Glutamatergic neuron (in vitro differentiated cells): ENCODE results near the gene HBA1. TPM values are rescaled to one million over a fixed set of nuclear protein-coding genes. Genes with fewer than 3 reads are reported as not detected.
"Not testable (repeated sequence)": the region's sequence is repeated elsewhere in the genome, so short reads cannot be mapped to it uniquely, and the experiment has no call there.

Source experiments
- DNase-seq: peaks from one replicate; pipeline ENCODE4 v3.0.0; 2022
- H3K27ac Mint-ChIP-seq: one replicate; pipeline ENCODE4 v1.8.0; 2020; ENCODE audit warnings: mild to moderate bottlenecking, mixed read lengths, inconsistent platforms; ENCODE audit not compliant: unreplicated experiment
- H3K27me3 Mint-ChIP-seq: one replicate; pipeline ENCODE4 v1.8.0; 2020; ENCODE audit warnings: mild to moderate bottlenecking, moderate library complexity, mixed read lengths, inconsistent platforms; ENCODE audit not compliant: unreplicated experiment
- H3K36me3 Mint-ChIP-seq: one replicate; pipeline ENCODE4 v1.8.0; 2020; ENCODE audit warnings: mild to moderate bottlenecking, mixed read lengths, inconsistent platforms; ENCODE audit not compliant: unreplicated experiment
- H3K4me1 Mint-ChIP-seq: one replicate; pipeline ENCODE4 v1.8.0; 2020; ENCODE audit warnings: mild to moderate bottlenecking, low read depth, mixed read lengths, inconsistent platforms; ENCODE audit not compliant: unreplicated experiment
- H3K4me3 Mint-ChIP-seq: one replicate; pipeline ENCODE4 v1.8.0; 2020; ENCODE audit warnings: mild to moderate bottlenecking, mixed read lengths, inconsistent platforms; ENCODE audit not compliant: unreplicated experiment
- H3K9me3 Mint-ChIP-seq: one replicate; pipeline ENCODE4 v1.8.0; 2020; ENCODE audit warnings: mild to moderate bottlenecking, moderate library complexity, mixed read lengths, inconsistent platforms; ENCODE audit not compliant: unreplicated experiment
- CTCF ChIP-seq: fragments of 200-600 bp; sonication (generic); IDR thresholded peaks from one replicate; pipeline ENCODE4 v1.5.0; 2021; ENCODE audit not compliant: partially characterized antibody, unreplicated experiment
- total RNA-seq: library from RNA; stranded (reverse); fragmentation: NEBNext Ultra II Directional; extraction: Animal tissue kit (Norgen Biotek cat#: 25700); gene quantifications from one replicate; pipeline ENCODE4 v1.2.1, GENCODE V29; 2021; ENCODE audit not compliant: unreplicated experiment

Gene HBA1
- total RNA-seq, 1 donor from 2014 or later = 1.5 TPM

- Mint-ChIP-seq H3K36me3 (peaks cover 5% of the 10 kb centered on the region), H3K4me3 (no peak overlapping the region), H3K27me3 (peaks cover 10% of the 10 kb centered on the region), H3K9me3 (peaks cover 14% of the 10 kb centered on the region), H3K27ac (no peak overlapping the region), H3K4me1 (peaks cover 11% of the 10 kb centered on the region)
- TF ChIP-seq CTCF = no peak
- DNase-seq = no peak
Observed at GRCh38 chr16:162271-162991, 14.0 kb upstream of the HBA1 start.

GRCh38 chr16:163139-163538, 13.3 kb upstream of the HBA1 start:
- peaks cover 14% of the 10 kb centered on the region for H3K9me3 Mint-ChIP-seq
- H3K27me3 Mint-ChIP-seq = peaks cover 10% of the 10 kb centered on the region
- H3K36me3 Mint-ChIP-seq, DNase-seq, H3K4me3 Mint-ChIP-seq, H3K27ac Mint-ChIP-seq: not testable (repeated sequence)
- peaks cover 11% of the 10 kb centered on the region for H3K4me1 Mint-ChIP-seq

GRCh38 chr16:163696-164095, 12.8 kb upstream of the HBA1 start:
- DNase-seq, H3K27ac Mint-ChIP-seq, H3K36me3 Mint-ChIP-seq, H3K4me3 Mint-ChIP-seq: not testable (repeated sequence)
- H3K9me3 Mint-ChIP-seq = peaks cover 14% of the 10 kb centered on the region
- peaks cover 10% of the 10 kb centered on the region for H3K27me3 Mint-ChIP-seq
- H3K4me1 Mint-ChIP-seq = peaks cover 11% of the 10 kb centered on the region

GRCh38 chr16:164134-164823, 12.2 kb upstream of the HBA1 start:
- not testable (repeated sequence) for H3K4me3 Mint-ChIP-seq, H3K4me1 Mint-ChIP-seq, DNase-seq, H3K27ac Mint-ChIP-seq, H3K27me3 Mint-ChIP-seq, H3K36me3 Mint-ChIP-seq
- peaks cover 11% of the 10 kb centered on the region for H3K9me3 Mint-ChIP-seq

GRCh38 chr16:164827-165538, 11.5 kb upstream of the HBA1 start:
- TF ChIP-seq CTCF = no peak
- Mint-ChIP-seq H3K4me1 (peaks cover 5% of the 10 kb centered on the region), H3K9me3 (peaks cover 8% of the 10 kb centered on the region), H3K27me3 (peaks cover 5% of the 10 kb centered on the region), H3K4me3 (peak overlapping the region; percentile 75), H3K36me3 (peaks cover 5% of the 10 kb centered on the region), H3K27ac (no peak overlapping the region)
- DNase-seq = no peak

GRCh38 chr16:165539-166374, 10.7 kb upstream of the HBA1 start, which contains the start of gene HBM:
Gene HBM (plus strand): TSS chr16:165978. CDS start chr16:165998, 20 bp downstream.
- no peak for TF ChIP-seq CTCF
- peaks cover 5% of the 10 kb centered on the region for H3K36me3 Mint-ChIP-seq
- H3K4me1 Mint-ChIP-seq = peaks cover 5% of the 10 kb centered on the region
- peak within 1 kb of the TSS; percentile 79 for H3K4me3 Mint-ChIP-seq
- H3K27me3 Mint-ChIP-seq = peaks cover 11% of the 10 kb centered on the region
- H3K27ac Mint-ChIP-seq = peak within 1 kb of the TSS; percentile 82
- H3K9me3 Mint-ChIP-seq = peaks cover 9% of the 10 kb centered on the region
- DNase-seq = no peak
